Thoracic aorta (tissue), 2 donors: ENCODE data around the gene CALM3. TPM values are rescaled to one million over a fixed set of nuclear protein-coding genes. Genes with fewer than 3 reads are reported as not detected.

ENCODE experiments used
- ATAC-seq: fragments of 150-250 bp; one replicate; pipeline ENCODE4 v1.8.0; 2017; ENCODE audit warnings: low read depth; ENCODE audit not compliant: insufficient number of reproducible peaks, low FRiP score
- DNase-seq: peaks from one replicate; pipeline ENCODE4 v3.0.0-alpha.2; 2020; ENCODE audit warnings: low spot score
- H3K27ac ChIP-seq, 2 donors: fragments of 200-600 bp; sonication (generic); 1 replicate in 1 of 2; 2 replicates in 1 of 2; pipeline ENCODE4 v1.5.1; 2016; ENCODE audit warnings: mild to moderate bottlenecking in 2 of 2, moderate library complexity in 2 of 2
- H3K27me3 ChIP-seq: fragments of 200-600 bp; sonication (generic); replicated peaks from 2 replicates; pipeline ENCODE4 v1.6.0; 2016; ENCODE audit warnings: mild to moderate bottlenecking; ENCODE audit not compliant: insufficient read depth
- H3K36me3 ChIP-seq: fragments of 200-600 bp; sonication (generic); one replicate; pipeline ENCODE4 v1.5.1; 2016
- H3K4me1 ChIP-seq, 2 donors: fragments of 200-600 bp; sonication (generic); 1 replicate in 1 of 2; 2 replicates in 1 of 2; pipeline versions ENCODE4 v1.5.1 to v1.6.0; 2016; ENCODE audit warnings: low read depth in 2 of 2, mild to moderate bottlenecking in 1 of 2; ENCODE audit not compliant: control insufficient read depth in 1 of 2
- H3K4me3 ChIP-seq: fragments of 200-600 bp; sonication (generic); 2 replicates; pipeline ENCODE4 v1.5.1; 2016; ENCODE audit warnings: mild to moderate bottlenecking
- H3K9me3 ChIP-seq: fragments of 200-600 bp; sonication (generic); 2 replicates; pipeline ENCODE4 v1.5.1; 2016
- total RNA-seq, 2 donors: library from RNA; depleted of rRNA; stranded (reverse); fragments of >200 nt; gene quantifications; one replicate each; pipeline versions ENCODE4 v1.1.0 to v1.2.3, GENCODE V29; 2016
- TF ChIP-seq, protein P1 (sequence below): fragments of 200-600 bp; sonication (generic); IDR thresholded peaks from one replicate; pipeline ENCODE4 v1.5.1; 2019; ENCODE audit warnings: antibody characterized with exemption

The CALM3 gene
- total RNA-seq, 2 donors from 2014 or later: 181 to 202 TPM

- H3K4me1 ChIP-seq: peaks cover 32 to 60% of the 10 kb centered on the region in 2 donors
- no peak overlapping the region for H3K4me3 ChIP-seq
- no peak for ATAC-seq
- DNase-seq: no peak
- no peak overlapping the region for H3K27ac ChIP-seq
- no peaks in the 10 kb centered on the region for H3K27me3 ChIP-seq
- H3K36me3 ChIP-seq: peaks cover 35% of the 10 kb centered on the region
- TF ChIP-seq, protein P1, sequence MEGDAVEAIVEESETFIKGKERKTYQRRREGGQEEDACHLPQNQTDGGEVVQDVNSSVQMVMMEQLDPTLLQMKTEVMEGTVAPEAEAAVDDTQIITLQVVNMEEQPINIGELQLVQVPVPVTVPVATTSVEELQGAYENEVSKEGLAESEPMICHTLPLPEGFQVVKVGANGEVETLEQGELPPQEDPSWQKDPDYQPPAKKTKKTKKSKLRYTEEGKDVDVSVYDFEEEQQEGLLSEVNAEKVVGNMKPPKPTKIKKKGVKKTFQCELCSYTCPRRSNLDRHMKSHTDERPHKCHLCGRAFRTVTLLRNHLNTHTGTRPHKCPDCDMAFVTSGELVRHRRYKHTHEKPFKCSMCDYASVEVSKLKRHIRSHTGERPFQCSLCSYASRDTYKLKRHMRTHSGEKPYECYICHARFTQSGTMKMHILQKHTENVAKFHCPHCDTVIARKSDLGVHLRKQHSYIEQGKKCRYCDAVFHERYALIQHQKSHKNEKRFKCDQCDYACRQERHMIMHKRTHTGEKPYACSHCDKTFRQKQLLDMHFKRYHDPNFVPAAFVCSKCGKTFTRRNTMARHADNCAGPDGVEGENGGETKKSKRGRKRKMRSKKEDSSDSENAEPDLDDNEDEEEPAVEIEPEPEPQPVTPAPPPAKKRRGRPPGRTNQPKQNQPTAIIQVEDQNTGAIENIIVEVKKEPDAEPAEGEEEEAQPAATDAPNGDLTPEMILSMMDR: no peak
- H3K9me3 ChIP-seq: no peaks in the 10 kb centered on the region
These were observed 6.3 kb downstream of the CALM3 start for GRCh38 chr19:46607448-46607841.

GRCh38 chr19:46608178-46608577, 7.0 kb downstream of the CALM3 start:
- H3K9me3 ChIP-seq: no peaks in the 10 kb centered on the region
- no peak overlapping the region for H3K27ac ChIP-seq
- H3K4me1 ChIP-seq: peaks cover 26 to 56% of the 10 kb centered on the region in 2 donors
- no peak for ATAC-seq
- TF ChIP-seq, protein P1: no peak
- H3K36me3 ChIP-seq: peaks cover 35% of the 10 kb centered on the region
- H3K4me3 ChIP-seq: no peak overlapping the region
- no peak for DNase-seq
- no peaks in the 10 kb centered on the region for H3K27me3 ChIP-seq

GRCh38 chr19:46608581-46609345, 7.6 kb downstream of the CALM3 start:
- TF ChIP-seq, protein P1: no peak
- no peak for DNase-seq
- Histone ChIP-seq H3K36me3 (peaks cover 35% of the 10 kb centered on the region), H3K4me1 (peaks cover 20 to 51% of the 10 kb centered on the region in 2 donors), H3K27me3 (no peaks in the 10 kb centered on the region), H3K4me3 (no peak overlapping the region), H3K9me3 (no peaks in the 10 kb centered on the region), H3K27ac (no peak overlapping the region)
- ATAC-seq: no peak

DNA sequence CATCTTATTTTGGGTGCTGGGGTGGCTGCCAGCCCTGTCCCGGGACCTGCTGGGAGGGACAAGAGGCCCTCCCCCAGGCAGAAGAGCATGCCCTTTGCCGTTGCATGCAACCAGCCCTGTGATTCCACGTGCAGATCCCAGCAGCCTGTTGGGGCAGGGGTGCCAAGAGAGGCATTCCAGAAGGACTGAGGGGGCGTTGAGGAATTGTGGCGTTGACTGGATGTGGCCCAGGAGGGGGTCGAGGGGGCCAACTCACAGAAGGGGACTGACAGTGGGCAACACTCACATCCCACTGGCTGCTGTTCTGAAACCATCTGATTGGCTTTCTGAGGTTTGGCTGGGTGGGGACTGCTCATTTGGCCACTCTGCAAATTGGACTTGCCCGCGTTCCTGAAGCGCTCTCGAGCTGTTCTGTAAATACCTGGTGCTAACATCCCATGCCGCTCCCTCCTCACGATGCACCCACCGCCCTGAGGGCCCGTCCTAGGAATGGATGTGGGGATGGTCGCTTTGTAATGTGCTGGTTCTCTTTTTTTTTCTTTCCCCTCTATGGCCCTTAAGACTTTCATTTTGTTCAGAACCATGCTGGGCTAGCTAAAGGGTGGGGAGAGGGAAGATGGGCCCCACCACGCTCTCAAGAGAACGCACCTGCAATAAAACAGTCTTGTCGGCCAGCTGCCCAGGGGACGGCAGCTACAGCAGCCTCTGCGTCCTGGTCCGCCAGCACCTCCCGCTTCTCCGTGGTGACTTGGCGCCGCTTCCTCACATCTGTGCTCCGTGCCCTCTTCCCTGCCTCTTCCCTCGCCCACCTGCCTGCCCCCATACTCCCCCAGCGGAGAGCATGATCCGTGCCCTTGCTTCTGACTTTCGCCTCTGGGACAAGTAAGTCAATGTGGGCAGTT, 8.6 kb downstream of the CALM3 start:
- ATAC-seq: no peak
- Histone ChIP-seq H3K36me3 (peaks cover 35% of the 10 kb centered on the region), H3K4me3 (no peak overlapping the region), H3K27ac (no peak overlapping the region), H3K9me3 (no peaks in the 10 kb centered on the region), H3K27me3 (no peaks in the 10 kb centered on the region), H3K4me1 (peaks cover 12 to 49% of the 10 kb centered on the region in 2 donors)
- DNase-seq: no peak
- TF ChIP-seq, protein P1: no peak

GRCh38 chr19:46610413-46610775, 9.3 kb downstream of the CALM3 start:
- TF ChIP-seq, protein P1: no peak
- Histone ChIP-seq H3K9me3 (no peaks in the 10 kb centered on the region), H3K4me1 (peaks cover 6 to 43% of the 10 kb centered on the region in 2 donors), H3K27me3 (no peaks in the 10 kb centered on the region), H3K36me3 (peaks cover 35% of the 10 kb centered on the region), H3K4me3 (no peak overlapping the region), H3K27ac (no peak overlapping the region)
- DNase-seq (no peak), ATAC-seq (no peak)
